ENCODE measurements around the gene HCN4.

HCN4 gene

DNA sequence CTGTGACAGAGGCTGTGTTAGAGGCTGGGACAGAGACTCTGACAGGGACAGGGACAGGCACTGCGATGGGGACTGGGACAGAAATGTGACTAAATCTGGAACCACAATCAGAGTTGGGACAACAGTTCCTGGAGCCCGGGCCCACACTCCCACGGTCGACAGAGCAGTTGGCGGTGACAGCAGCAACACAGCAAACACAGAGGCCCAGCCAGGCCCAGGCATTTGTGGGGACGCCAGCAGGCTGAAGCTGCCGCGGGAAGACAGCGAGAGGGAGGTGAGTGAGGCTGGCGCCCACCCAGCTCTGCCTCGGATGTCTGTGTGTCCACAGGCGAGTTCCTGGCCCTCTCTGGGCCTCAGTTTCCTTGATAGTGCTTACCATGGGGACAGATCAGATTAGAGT, 9.3 kb upstream of the HCN4 start:
- DNase-seq, result no peak

DNA sequence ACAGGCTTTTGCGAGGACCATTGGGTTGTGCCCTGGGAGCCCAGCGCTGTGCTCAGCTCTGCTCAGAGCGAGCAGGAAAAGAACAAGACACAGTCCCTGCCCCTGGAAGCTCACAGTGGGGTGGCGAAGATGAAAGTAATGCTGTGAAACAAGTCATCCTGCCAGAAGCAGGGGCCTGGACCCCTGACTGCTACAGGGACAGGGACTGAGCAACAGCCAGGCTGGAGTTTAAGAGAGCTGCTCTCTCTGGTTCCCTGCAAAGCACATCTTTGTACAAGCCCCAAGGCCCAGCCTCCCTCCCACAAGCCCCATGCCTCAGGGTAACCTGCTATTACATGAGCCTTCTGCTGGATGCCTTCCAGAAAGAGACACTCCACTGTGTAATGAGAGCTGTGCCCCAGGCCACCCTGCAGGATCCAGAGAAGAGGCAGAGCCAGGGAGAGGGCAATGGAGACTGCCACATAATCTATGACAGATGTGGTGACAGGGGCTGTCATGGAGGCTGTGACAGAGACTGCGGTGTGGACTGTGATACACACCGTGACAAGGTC, 7.1 kb upstream of the HCN4 start:
- no peak for DNase-seq

DNA sequence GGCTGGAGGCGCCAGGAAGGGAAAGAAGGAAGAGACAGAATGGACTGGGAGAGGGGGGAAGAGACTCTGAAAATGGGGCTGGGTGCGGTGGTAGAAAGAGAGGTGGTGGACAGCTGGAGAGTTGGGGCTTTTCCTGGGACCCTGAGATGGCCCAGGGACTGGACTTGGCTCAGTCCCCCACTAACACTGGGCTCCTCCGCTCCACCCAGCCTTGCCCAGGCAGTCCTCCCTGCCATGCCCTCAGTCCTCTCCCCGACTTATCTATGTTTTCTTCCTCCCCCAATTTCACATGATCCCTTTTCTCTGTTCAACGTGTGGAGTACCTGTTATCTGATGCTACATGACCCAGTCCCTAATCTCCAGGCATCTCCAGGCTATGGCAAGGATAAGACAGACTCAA, 6.3 kb upstream of the HCN4 start:
- DNase-seq, result no peak

DNA sequence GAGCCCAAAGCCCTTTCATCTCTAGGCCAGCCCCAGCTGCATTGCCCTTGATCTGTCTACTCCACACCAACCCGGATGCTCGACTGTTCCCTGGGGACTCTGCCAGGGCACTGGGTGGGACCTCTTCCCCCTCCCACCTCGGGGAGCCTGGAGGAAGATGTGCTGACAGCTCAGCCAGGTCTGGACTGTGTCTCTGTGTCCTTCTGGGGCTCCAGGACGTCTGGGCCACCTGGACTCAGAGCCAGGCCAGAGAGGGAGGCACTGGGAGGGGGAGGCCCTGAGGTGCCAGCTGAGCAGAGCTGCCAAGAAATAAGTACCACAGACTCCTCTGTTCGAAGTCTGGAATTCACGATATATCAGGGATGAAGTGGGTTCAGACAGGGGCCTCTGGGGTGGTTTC, 5.8 kb upstream of the HCN4 start:
- DNase-seq, result no peak

DNA sequence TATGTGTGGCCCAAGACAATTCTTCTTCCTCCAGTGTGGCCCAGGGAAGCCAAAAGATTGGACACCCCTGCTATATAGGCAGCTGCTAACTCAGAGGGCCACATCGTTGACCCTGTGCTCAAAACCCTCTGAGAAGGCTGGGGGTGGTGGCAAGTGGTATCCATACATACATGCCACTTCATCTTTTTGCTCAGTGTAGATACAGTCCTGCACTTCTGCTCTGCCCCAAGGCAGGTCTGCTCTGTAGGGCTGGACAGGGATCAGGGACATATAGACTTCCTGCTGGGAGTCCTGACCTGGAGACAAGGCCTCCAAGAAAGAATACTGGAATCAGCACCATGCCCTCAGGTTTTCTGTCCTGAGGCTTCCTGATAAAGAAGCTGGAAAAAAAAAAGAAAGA, 4.5 kb upstream of the HCN4 start:
- no peak for DNase-seq

DNA sequence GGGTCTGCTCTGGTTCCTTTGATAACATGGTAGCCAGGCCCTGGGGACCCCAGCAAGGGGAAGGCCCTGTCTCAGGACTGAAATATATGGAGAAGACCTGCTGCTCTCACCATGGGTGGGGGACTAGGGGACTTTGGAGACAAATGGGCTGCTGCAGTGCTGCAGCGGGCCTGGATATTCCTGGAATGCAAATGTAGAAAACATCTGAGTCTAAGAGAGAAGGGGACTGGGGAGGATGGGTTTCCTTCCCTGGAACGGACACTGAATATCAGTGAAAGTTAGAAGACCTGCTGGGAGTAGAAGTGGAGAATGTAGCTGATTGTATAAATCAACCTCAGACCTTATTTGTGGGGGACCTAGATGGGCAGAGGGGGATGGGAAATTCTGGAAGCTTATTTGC, 3.1 kb upstream of the HCN4 start:
- no peak for DNase-seq

DNA sequence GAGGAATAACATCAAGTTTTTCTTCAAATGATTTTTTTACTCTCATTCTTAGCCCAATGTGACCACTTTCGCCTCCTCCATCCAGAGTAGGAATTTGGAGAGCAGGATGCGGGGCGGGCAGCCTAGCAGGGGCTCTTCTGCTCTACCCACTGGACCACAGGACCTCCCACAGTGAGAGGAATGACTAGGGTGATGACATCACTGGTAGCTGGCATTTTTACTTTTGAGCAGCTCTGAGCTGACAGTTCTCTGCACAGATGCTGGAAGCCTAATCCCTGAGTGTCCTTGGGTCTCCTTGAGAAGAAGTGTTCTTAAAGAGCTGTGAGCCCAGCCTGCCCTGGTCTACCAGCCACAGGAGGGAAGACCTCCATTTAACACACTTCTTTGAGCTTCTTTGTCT, 1.4 kb upstream of the HCN4 start:
- no peak for DNase-seq

DNA sequence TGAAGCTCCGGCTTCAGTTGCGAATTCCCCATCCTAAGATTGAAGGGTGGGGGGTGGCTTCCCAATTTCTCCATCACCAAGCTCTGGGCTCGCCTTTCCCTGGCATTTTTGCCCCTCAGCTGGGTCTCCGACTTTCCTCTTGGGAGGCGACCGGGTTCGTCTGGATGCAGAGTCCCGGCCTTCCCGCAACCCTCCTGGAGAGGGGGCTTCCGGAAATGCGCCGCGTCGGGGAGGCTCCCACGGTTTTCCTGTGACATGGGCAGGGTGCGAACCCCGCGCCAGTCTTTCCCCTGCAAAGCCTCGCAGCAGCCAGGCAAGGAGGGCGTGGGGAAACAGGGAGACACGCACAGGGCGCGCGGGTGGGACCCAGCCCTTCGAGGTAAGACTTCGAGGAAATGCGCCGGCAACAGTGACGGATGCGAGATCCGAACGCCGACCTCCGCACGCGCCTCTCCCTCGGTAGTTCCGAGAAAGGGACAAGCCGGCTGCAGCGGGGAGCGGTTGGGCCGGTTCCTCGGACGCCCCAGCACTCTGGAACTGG, 466 bp upstream of the HCN4 start:
- DNase-seq, result no peak

DNA sequence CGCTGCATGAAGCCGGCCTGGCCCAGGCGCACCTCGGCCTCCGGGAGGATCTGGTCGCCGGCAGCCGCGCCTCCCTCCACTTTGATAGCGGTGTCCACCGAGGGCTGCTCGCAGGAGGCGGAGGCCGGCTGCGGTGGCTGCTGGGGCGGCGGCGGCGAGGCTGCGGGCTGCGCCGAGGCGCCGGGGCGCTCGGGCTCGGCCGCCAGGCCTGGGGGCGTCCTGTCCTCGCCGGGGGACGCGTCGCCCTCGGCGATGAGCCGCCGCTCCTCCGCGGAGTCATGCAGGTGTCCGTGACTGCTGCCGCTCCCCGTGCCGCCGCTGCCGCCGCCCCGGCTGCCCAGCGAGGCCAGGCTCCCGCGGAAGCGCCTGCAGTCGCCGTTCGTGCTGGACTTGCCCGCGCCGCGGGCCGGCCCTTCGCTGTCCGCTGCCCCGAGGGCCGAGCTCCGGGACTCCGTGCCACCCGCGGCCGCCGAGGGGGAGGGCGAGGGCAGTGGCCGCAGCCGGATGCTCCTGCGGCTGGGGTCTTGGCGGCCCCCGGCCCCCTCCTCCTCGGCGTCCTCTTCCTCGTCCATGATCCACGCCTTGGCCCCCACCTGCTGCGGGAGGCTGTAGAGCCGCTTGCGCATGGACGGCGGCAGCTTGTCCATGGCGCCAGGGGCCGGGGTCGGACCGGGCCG, 996 bp downstream of the HCN4 start:
- no peak for DNase-seq

DNA sequence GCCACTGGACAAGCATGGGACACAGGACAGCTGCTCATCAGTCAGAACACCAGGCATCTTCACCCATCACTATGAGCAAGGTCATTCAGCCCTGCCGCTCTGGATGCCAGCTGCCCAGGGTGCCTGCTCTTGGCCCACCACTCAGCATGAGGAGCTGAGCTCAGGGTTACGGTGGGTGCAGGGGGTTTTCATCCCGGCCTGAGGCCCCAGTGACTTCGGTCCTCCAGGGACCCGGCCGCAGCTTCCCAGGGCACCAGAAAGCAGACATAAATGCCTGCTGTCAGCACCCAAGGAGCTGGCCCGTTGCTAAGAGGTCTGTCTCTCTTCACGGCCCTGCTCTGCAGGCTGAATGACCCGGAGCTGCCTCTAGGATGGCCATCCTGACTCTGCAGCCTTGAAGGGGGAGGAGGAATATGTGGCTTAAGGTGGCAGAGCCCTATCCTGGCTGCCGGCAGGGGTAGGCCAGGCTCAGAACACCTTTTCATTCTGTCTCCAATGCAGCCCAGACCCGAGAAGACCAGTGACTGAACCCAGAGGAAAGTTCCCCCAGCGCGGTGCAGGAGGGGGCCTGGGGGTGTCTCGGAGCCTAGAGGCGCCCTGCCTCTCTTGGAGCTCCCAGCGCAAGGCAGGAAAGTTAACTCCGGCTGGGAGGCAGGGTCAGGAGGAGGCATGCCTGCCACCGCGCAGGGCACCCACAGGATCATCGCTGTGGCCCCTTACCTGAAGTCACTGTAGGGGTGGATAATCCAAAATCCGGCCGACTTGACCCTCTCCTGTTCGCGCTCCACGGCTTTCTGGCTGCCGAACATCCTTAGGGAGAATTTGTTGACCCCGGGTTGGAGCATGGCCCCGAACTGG, 1.8 kb downstream of the HCN4 start:
- DNase-seq, result no peak

DNA sequence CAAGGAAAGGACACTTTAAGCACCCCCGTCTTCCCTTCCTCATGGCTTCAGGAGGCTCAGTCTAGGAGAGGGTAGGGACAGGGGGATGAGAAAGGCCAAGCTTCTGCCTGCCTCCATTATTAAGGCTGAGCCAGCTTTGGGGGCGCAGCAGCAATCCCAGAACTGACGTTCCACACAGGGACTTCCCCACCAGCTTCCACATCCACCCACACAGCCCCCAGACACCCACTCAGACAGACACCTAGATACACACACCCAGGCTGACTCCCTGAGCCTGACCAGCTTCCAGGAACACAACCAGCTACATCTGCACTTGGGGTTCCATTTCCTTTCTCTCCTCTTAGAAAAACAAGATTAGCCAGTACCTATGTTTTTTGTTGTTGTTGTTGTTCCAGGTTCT, 4.7 kb downstream of the HCN4 start:
- no peak for DNase-seq

DNA sequence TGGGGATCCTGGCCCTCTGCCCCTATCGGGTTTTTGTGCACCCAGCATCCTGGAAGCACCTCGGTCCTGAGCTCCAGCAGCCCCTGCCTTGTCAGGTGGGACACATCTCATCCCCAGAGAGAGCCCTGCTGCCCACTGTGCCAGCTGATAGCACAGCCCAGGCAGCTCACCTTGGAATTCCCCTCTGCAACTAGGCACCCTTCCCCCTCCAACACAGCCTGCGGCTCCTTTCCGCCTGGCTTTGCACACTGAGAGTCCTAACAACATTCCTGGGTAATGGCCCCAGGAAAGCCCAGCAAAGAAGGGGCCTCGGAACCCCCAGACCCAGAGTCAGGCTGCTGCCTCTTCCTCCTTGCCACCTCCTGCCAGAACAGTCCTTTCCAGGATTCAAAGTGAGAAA, 5.9 kb downstream of the HCN4 start:
- no peak for DNase-seq

DNA sequence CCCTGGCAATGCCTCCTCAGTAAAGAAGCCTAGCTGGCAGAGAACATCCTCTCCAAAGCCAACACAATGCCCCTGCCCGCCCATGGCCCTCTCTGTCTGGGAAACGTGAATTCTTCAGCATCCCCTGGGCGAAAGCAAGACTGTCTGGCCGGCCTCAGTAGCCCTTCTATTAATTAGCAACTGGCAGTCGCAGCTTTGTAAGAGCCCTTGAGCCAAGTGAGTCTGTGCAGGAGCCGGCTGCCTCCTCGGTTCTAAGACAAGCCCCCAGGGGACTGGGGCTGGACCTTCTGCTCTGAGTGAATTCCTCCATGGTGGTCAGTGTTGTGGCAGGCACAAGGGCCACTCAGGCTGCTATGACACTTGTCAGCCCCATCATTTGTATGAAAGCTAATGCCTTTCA, 7.4 kb downstream of the HCN4 start:
- DNase-seq, result no peak

DNA sequence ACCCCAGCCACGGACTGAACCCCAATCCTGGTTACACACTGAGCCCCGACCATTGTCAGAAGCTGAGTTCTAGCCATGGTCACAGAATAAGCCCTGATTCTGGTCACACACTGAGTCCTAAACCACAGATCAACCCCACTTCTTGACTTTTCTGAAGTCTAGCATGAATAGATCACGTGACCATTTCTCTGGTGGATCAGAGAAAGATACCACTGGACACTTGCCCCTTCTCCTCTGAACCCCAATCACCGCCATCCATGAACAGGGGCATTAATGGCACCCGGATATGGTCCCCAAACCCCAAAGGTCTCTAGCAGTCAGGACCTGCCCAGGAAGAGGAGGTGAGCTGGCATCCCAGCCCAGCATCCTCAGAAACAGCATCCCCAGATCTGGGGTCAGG, 9.1 kb downstream of the HCN4 start:
- no peak for DNase-seq

DNA sequence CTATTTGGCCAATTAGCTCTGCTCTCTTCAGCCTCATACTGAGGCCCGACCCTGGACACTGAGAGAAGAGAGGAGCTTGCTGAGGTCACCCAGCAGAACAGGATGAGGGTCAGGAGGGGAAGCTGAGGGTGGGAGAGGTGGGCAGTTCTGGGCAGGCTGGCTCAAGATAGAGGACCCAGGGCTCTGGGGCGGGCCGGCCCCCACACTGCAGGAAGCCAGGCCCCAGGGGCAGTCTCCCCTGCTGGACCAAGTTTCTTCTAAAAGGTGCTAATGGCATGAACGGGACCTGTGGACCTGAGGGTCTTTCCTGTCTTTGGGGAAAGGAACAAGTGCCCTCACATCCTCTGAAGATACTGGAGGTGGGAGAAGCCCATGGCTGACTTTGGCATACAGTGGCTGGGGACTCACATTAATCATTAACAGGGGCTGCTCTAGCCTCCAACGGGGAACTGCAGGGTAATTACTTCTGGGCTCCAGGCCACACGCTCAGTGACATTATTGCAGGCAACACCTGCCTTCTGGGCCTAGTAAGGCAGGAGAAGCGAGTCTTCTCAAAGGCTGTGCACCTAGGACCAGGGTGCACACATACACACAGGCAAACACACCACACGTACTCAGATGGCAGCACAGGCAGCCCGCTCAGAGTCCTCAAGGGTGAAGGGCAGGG, 10.6 kb downstream of the HCN4 start:
- DNase-seq, result no peak

DNA sequence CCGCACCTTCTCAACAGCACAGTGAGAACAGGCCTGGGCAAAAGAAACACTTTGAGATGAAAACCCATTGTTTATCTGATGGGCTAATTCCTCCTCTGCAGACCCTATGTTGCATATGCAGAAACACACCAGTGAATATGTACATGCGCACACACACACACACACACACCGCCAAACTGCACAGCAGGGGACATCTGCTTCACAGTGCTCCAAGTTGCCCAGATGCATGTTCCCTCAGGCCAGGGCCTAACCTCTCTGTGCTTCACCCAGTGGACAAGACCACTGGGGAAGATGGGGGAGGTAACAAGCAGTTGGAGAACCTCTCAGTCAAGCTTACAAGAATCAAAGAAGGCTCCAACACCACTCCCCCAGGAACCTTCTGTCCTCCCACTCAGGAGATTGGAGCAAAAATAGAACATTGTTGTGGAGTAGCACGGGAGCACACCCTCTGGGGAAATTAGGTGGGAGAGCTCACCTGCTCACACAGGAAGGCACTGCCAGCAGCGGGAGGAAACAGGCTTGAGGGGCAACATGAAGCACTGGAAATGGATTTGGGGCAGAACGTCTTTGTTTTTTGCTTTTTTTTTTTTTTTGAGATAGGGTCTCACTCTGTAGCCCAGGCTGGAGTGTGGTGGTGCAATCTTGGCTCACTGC, 13.0 kb downstream of the HCN4 start:
- no peak for DNase-seq

DNA sequence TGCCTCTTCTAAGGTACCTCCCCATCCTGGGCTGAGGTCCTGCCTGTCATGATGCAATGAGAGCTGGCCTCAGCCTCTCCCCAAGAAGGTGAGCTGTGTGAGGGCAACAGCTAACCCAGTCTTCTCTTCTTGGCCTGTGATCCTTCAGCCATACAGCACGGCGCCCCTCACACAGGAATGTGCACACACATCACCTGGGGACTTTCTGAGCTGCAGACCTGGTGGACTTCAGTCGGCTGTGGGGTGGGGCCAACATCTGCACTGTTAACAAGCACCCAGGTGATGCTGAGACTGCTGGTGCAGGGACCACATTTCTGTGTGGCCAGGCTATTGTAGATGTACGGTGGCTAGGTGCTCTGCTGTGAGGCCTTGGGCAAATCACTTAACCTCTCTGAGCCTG, 14.5 kb downstream of the HCN4 start:
- DNase-seq, result no peak

DNA sequence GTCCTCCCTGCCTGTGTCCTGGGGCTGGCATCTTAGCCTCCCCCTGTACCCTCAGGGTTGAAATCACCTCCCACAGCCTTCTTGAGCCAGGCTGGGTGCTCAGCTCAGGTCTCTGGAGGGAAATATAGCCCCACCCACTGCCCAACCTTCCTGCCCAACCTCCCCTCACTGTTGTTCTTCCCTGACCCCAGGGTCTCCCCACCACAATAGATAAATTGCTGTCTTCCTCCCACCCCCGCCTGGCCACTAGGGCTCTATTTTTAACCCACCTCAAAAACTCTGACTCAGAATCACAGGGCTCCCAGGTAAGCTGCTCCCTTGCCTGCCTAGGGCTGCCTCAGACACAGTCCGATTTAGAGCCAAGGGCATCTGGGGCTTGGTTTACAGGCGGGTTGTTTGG, 15.0 kb downstream of the HCN4 start:
- DNase-seq, result no peak

DNA sequence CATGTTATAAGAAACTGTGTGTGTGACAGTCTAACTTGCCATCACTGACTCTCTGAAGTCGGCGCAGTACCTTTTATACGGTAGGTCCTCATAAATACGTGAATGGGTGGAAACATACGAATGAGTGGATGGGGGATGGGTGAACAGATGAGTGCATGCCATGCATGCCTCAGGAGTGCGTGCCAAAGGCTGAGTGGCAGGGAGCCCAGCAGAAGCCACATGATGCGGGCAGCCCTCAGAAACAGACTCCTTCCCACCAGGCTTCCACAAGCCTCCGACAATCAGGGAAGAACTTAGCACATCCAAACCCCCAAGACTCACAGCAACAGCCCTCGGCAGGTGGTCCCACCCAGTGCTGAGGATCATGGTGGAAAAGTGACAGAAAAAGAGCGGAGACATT, 16.7 kb downstream of the HCN4 start:
- no peak for DNase-seq

DNA sequence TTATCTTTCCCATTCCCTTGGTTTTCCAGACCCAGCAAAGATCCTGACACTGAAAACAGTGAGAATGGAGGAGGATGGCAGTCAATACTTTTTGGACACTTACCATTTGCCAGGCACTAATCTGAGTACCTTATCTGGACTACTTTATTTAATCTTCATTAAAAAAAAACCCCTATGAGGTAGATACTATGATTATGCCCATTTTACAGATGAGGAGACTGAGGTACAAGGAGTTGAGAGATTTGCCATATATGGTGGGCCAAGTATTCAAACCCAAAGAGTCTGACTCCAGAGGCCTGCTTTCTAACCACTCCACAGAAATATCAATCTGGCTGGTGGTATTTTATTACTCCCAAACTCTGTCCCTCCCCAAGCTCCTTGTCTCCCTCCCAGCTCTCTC, 19.6 kb downstream of the HCN4 start:
- DNase-seq, result no peak

DNA sequence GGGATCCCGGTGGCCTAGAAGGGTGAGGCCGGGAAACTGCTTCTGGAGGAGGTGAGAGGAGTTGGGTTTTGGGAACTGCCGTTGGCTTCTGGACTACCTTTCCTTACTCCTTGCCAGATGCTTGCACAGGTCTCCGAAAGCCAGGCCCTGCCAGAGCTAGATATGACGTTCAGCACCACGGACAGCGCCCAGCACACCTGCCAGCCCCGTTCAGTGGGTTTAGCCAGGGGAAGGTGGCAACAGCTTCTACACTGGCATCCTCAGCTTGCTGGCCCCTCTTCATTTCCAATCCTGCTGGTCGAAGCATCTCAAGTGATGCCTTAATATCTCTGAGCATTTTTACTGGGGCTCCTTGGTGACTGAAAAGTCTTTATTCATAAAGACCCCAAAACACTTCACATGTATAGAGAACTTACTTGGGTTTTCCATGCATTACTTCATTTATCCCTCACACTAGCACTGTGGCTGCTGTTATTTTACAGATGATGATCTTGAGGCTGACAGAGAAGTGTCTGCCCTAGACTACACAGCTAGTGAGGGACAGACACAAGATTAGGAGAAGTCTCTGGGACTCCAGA, 21.9 kb downstream of the HCN4 start:
- peak; percentile 63 for DNase-seq

DNA sequence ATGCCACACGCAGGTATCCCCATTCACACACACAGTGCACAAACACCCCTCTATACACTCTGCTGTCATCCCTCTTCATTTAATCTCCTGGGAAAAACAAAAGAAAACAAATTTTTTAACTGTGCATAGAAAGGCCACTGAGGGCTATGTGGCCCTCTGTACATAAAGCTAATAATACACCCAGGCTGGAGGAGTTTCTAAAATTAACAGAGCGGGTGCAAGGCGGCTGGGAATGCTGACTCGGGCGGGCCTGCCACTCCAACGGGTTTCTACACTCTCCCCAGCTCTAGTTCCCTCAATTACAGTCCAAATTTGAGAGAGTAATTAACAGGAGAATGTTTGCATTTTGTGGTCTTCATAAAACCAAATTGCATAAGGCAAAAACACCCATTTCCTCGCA, 23.1 kb downstream of the HCN4 start:
- DNase-seq, result no peak

DNA sequence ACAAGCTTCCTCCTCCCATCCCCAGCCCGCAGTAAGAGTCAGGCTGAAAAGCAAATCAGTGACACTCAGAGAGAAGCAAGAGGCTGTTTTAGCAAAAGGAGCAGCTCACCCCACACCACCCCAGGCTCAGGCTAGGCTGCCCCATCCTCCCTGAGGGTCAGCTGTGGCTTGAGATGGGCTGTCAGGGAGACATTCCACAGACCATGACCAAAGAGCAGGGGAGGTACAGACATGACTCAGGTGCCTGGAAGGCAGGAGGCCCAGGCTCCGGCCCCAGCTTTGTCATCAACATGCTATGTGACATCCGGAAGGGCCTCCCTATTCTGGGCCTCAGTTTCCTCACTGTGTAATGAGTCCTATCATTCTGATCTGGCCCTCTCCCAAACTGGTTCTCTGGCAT, 24.7 kb downstream of the HCN4 start:
- DNase-seq, result no peak

Data from stimulated activated CD4-positive, alpha-beta T cell treated with anti-CD3 and anti-CD28 coated beads, Interleukin-12 subunit alpha, Interleukin-12 subunit beta, amount 100 ng/mL, for 4 hours (primary cell).